IPS-NIHi7 (cell line): ENCODE data around the gene RHBG.

ENCODE experiments used
- DNase-seq: peaks from one replicate; pipeline ENCODE4 v3.0.0; 2012; ENCODE audit warnings: mixed read lengths; ENCODE audit errors: extremely low spot score

The RHBG gene

DNA sequence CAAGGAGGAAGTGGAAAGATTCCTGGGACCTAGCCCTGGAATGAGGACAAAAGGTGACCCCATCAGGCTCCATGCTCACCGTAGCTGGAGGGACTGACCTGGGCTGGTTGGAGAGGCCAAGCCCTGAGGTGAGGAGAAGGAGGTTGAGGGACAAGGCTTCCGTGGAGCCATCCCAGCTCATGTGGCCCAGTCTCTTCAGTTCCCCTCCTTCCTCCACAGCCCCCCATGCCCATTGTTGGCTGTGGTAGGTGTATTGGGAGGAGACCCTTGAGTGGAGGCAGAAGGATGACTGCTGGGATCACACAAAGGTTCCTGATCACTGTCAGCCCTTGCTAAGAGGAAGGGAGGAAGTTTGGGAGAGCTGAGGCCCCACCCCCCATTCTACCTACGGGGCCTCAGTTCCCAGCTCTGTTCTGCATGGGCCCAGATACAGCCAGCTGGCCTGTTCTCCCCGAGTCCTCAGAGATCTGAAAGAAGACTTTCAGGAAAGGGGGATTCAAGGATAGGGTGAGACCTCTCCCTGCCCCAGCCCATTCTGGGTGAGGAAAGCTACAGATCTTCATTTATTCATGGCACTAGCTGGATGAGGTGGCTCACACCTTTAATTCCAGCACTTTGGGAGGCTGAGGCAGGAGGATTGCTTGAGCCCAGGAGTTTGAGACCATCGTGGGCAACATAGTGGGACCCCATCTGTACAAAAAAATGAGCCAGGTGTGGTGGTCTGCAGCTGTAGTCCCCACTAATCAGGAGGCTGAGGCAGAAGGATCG is 17.3 kb downstream of the RHBG start:
- DNase-seq, result no peak

DNA sequence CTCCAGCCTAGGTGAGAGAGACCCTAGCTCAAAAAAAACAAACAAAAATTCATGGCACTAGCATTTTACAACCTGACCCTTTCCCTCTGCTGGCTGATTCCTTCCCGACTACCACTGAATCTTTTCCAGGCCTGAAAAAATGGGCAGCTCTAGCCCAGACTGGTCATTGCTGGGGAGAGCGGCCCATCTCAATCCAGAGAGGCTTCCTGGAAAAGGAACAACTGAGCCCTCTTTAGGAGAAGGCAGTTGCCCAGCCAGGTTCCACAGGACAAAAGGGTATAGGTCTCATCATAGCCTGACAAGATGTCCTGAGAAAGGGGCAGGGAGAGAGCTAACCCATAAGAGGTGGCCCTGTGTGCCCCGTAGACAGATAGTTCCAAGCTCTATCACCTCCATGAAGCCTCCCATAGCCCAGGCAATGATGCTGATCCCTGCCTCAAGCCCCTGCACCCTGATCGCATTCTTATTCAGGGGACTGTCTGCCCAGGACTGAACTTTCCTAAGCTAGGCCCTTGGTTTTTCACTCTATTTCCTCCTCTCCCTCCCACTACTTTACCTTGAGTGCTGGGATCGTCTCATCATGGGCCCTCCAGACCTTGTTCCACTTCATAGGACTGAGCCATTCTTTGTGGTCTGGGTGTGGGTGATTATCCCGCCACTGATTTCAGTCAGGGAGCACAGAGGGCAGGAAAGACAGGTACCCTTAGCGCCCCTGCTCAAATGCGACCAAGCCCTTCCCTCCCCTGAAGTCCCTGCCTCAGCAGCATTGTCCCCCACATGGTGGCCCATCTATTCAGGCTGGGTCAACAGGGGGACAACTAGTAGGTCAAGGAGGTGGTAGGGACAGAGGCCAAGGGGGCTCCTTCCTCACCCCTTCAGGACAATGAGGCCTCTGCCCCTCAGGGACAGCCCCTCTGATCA is 18.2 kb downstream of the RHBG start:
- DNase-seq, result no peak

DNA sequence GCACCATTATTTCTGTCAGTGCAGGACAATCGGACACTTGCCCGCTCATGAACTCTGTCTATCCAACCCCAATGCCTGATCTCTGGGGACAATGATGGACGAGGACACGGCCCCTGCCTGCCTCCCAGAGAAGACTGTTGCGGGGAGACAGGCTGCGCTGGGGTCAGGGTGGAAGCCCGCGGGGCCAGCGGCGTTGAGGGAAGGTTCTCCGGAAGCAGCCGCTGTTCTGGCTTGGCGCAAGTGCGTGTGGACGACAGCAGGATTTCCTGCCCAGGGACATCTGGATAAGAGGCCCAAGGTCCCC is 18.8 kb downstream of the RHBG start:
- no peak for DNase-seq

DNA sequence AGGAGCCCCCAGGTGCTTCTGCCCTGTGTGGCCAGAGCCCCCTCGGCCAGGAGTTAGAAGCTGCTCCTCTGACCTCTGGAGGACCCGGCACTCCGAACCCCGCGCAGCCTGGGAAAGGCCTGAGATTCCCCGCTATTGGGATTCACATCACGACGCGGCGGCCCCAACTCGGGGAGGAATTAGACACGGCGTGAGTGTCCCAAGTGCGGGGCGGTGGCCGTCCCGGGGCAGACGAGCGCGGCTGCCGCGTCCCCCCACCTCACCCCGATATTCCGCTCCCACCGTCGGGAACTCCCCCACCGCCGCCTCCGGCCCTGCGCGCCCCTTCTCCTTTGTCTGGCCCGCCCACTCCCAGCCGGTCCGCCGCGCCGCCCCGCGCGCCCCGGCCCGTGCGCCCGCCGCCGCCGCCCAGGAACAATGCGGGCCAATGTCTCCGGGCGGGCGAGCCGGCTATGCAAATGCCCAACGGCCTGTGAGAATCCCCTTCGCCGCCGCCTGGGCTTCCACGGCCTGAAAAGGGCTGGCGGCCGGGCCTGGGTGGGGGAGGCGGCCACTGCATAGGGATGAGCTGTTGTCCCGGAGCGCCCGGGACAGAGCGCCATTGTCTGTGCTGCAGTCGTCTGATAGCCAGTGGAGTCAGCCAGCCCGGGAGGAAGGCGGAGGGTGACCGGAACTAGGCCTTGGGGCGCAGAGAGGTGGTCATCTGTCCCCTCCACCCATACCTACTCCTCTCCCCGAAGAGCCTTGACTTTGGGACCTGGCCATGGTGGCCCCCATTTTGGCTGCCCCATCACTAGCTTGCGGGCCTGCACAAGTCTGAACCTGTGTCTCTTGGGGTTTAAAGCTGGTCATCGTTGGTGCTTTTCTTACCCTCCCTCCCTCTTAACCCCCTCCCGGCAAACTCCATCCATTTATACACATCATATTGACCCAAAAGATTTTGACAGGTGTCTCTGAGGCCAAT is 19.4 kb downstream of the RHBG start:
- DNase-seq, result peak; percentile 69

DNA sequence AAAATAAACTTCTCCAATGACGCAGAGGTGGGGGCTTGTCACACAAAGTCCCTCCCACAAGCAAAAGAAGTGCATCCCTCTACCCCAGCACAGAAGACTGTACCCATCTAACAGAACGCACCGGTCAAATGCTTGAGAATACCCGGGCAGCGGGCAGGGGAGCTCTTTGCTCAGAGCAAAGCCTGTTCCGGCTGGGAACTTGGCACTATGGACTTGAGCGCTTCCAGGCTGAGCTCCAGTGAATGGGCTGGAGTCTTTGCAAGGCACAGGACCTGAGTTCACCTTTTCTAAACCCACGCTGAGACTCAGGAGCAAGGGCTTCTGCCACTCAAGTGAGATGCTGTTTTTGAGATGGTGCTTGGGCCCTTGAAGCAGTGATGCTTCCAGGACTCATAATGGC is 20.3 kb downstream of the RHBG start:
- DNase-seq, result no peak

DNA sequence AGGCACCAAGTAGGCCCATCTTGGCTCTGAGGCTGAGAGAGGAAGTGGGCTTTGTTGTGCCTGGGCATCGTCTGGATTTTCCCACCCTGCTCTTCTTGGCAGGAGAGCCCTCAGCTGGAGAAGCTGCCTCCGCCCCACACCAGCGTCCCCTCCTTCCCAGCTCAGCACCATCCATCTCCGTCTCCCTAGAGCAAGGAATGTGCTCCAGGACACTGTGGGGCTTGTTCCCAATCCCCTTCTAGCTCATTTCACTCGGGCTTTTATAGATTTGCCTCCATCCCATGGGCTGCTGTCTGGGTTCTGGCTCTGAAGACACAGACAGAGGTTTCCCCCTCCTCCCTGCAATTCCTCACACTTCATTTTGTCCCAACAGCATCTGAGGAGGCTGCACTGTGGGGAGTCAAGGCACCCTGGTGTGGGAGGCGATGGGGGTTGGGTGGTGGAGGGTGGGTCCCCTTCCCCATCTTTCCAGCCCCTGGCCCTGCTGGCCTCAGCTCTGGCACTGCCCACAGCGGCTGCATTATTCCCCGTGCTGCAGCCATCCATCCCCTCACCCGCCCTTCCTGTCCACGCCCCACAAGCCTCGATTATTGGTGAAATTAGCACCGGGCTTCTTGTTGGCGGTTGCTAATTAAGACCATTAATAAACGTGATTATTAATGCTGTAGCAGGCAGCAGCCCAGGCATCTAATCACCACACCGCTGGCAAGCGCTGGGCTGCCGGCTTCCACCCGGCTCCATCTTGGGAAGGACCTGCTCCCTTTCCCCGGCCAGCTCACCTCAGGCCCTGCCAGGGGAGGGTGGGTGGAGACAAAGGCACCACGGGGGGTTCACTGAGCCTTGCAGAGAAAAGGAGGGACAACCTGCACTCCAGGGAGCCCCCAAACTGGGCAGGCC is 21.7 kb downstream of the RHBG start:
- no peak for DNase-seq

DNA sequence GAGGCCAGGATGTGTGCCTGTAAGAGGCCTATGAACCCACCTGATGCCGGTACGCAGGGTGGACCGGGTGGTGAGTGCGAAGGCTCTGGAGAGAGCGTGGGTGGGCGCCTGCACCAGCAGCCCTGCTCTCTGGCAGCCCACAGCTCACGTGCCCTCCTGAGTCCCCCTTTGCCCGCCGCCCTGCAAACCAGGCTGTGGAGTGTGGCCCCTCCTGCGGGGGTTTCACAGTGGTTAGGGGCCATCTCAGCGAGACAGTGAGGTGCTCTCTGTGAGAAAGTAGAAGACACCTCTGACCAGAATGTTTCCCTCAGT is 22.3 kb downstream of the RHBG start:
- no peak for DNase-seq

DNA sequence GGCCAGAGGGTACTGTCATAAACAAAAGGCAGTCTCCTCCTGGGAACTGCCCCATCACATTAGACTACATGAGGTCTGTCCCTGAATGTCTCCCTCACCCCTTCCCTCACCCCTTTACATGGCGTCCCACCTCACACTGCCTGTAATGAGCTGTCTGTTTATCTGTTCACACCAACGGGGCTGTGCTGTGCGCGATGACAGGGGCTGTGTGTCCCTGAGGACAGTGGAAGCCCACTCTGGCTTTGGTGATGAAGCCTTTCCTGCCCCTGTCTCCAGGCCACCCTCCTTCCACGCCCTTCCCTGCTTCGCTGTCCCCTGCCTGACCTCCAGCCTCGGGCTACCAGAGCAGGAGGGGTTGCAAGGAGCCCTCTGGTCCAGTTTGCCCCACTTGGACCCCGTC is 22.7 kb downstream of the RHBG start:
- no peak for DNase-seq

DNA sequence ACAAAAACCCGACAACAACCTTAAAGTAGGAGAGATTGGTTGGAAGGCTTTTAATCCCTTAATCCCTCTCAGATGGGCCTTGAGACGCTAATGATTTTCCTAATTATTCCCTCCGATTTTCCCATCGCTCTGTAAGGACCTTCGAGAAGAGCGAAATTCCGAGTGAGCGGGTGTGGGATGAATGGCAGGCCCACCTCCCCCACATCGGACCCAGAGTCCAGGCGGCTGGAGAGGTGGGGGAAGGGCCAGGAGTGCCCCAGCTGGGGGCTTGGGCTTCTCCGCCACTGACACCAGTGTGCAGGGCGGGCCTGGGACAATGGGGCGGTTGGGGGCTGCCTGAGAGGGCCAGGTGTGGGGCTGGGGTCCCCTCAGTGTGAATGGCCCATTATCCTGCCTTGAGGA is 23.4 kb downstream of the RHBG start:
- DNase-seq, result no peak

DNA sequence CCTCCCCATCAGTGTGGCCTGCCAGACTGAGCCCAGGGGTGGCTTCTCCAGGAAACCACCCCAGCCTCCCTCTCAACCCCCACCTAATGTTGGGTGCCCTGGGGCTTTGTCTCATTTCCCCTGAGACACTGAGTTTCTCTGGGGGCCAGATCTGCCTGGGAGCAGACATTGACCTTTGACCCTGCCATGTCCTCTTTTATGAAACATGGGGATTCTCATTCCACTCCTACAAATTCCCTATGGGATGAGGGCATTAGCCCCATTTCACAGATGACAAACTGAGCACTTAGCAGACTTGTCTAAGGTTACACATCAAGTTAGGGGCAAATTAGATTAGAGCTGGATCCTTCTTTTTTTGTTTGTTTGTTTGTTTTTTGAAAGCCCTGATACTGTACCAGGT is 24.1 kb downstream of the RHBG start:
- DNase-seq, result no peak

DNA sequence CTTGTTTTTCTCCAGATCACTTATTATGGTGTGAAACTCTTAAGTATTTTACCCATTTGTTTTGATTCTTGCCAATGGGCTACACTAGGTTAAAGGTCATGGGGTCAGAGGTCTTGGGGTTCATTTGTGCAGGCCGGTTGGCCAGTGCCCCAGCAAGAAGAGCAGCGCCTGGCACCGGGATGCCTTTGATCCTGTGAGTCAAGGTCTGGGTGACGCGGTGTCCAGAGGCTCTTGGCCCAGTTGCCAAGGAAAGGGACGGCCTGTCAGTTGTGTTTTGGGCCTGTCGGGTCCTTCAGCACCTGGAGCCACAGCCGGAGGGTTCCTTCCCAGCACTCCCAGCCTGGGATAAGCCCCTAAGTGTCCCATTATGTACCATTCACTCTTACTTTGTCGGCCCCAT is 25.1 kb downstream of the RHBG start:
- DNase-seq, result no peak

DNA sequence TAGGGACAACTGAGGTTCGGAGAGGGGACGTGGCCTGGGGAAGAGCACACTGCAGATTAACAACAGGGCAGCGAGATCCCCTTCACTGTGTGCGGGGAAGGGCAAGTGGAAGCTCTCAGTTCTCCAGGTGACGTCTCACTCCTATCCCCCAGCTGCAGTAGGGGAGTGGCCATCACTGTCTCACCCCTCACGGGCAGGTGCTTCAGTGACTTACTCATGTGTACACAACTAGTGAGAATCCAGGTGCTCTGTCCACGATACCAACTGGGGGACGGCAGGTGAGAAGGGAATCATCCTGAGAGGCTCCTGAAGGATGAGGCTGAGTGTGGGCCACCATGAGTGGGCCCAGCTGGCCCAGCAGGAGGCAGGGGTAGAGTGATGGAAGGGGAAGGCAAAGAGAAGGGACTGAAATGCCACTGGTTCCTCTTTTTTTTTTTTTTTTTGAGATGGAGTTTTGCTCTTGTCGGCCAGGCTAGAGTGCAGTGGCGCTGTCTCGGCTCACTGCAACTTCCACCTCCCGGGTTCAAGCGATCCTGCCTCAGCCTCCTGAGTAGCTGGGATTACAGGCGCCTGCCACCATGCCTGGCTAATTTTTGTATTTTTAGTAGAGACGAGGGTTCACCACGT is 25.9 kb downstream of the RHBG start:
- no peak for DNase-seq

DNA sequence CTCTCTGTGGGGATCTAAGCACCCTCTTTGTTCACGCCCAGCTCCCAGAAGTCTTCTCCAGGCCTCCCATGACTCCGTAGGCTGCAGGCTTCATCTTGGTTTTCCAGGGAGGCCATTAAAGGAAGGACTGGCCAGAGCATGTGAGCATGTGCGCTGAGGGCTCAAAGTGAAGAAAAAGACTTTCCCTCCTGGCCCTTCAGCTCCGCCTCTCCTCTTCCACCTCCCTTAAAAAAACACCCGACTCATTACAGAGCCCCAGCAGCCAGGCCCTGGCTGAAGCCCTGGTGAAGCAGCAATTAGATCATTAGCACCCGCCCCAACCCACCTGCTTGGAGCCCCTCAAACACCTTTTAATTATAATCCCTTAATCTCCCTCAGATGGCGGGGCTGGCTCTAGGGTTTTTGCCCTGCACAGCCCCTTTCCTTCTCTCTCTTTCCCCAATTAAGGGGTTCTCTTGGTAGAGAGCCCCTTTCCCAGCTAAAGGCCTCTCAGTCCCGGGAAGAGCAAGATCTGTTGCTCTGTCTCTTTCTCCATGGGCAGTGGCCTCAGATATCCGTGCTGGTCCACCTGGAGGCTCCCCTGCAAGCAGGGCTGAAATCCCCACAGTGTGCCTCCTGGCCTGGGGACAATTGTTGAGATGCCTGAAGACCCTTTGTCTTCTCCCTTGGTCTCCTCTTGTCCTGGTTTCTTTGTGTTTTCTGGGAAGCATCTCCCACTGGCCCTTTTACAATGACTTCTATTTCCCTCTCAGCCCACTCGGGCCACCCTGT is 30.5 kb downstream of the RHBG start:
- no peak for DNase-seq

DNA sequence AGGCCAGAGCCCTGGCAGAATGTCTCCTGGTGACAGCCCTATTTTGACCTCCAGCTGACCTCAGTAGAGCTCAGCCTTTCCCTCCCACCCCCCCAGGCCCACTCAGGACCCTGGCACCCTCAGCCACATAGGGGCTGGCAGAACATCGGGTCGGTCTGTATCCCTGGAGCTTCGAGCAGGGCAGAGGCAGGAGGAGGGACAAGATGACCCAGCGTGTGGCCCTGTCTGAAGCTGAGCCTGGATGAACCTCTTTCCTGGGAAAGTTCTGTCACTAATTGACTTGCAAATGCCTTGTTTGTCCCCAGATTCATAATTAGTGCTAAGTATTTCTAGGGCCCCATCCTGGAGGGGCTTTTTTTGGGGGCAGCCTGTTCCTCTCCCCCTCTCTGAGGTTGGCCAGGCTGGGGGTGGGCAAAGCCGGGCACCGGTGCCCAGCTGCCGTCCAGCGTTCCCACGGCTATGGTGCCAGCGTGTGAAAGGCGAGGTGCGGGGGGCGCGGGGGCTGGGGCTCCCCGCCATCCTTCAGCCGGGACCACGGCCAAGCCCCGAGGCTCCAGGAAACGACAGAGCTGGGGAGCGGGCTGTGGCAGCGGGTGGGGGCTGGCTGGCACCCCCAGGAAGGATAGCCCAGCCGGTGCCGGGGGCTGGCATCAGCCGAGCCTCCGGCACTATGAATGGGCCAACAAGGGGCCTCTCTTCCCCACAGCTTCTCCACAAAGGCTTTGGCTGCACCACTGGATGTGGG is 31.4 kb downstream of the RHBG start:
- DNase-seq, result no peak

DNA sequence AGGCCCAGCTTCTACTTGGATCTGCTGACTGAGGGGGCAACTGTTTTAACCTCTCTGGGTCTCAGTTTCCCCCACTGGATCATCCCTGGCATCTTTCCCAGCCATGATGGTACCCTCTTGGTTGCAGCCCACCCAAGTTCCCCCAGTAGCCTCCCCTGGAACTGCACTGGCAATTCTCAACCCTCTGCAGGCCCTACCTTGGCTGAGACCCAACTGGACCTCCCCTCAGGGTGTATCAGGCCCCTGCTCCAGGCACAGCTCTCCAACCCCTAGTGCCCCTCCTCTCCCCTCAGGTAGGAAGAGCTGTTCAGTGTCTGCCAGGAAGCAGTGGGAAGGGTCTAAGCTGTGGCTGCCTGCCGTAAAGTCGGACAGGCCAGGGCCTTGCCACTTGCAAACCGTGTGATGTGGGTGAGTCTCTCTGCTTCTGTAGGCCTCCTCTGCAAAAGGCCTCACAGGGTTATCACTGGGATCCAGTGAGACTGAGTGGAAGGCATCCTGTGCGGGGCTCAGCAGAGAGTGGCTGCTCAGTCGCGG is 32.1 kb downstream of the RHBG start:
- no peak for DNase-seq

DNA sequence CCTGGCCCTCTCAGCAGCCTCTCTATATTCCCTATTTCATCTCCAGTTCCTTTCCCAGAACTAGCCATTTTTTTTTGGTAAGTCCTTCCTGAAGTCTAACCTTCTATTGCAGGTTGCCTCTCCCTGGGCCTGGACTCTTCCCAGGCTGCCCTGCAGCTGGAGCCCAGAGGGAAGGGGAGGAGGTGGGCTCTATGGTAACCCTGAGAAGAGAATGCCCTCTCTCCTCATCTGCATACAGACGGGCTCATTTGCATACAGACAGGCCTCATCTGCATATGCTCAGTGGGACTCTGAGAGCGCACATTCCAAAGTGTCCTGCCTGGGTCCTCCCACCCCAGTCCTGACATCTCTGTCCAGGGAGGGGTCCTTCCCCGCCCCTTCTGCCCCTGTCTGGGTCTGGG is 32.7 kb downstream of the RHBG start:
- DNase-seq, result peak; percentile 85

DNA sequence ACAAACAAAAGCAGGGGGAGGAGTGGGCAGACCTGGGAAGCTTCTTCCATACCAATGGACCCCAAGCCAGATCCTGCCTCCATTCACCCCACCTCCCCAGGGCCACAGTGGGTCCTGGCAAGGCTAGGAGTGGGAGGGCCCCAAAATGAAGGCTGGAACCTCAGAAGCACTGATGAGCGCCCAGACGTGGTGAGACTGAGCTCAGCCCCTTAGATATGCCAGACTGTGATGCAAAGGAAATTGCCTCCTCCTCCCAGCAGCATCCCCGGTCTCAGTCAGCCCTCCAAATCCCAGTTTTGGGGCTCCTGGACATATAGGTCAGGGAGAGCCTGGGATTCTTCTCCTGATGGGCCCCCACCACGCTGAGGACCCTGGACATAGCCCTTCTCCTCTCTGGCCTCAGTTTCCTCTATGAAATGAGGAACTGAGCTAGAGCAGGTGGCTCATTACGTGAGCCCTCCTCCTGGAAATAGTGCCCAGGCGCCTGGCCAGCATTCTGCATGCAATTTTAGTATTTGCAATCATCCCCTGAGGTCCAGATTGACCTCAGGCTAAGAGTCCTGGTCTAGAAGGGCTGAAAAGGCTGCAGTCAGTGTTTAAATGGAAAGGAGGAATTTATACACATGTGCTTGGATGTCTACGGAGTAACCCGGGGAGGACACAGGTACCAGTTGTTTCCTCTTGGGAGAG is 33.5 kb downstream of the RHBG start:
- no peak for DNase-seq

DNA sequence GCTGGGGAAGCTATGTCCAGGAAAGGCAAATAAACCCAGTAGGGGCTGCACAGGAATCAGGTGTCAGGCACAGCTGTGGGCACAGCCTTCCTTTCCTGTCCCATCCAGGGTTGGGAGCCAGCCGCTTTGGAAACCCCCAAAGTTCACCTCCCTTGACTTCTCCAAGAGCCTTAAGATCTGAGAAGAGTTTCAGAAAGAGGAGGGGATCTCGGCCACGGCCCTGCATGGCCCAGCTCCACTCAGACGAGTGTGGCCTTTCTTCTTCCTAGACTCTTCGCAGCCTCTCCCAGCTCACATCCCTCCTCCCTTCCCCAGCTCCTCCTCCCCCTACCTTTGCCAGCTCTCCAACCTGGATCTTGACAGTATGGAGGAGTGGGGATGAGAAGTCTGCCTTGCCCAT is 36.7 kb downstream of the RHBG start:
- no peak for DNase-seq
